Measurements from ENCODE around the gene EIF4E3.
A peak's percentile ranks its signal among the peaks of the same experiment; 100 is the strongest.

The EIF4E3 gene

GRCh38 chr3:71651625-71652024, 73.6 kb downstream of the EIF4E3 start:
- DNase-seq (no peak), ATAC-seq (no peak)
- Mint-ChIP-seq H3K9me3 (no peaks in the 10 kb centered on the region), H3K4me3 (no peak overlapping the region), H3K4me1 (peaks cover 19% of the 10 kb centered on the region), H3K27me3 (no peaks in the 10 kb centered on the region), H3K27ac (no peak overlapping the region)

- Mint-ChIP-seq H3K27me3 (no peaks in the 10 kb centered on the region), H3K9me3 (no peaks in the 10 kb centered on the region), H3K4me1 (peaks cover 19% of the 10 kb centered on the region), H3K4me3 (no peak overlapping the region), H3K27ac (no peak overlapping the region)
- ATAC-seq = no peak
- DNase-seq = no peak
Observed at GRCh38 chr3:71650372-71650771, 74.8 kb downstream of the EIF4E3 start.

- Mint-ChIP-seq H3K4me3 (no peak overlapping the region), H3K27ac (no peak overlapping the region), H3K9me3 (no peaks in the 10 kb centered on the region), H3K27me3 (no peaks in the 10 kb centered on the region), H3K4me1 (peaks cover 19% of the 10 kb centered on the region)
- DNase-seq = no peak
- ATAC-seq = no peak
Observed at GRCh38 chr3:71649757-71650156, 75.4 kb downstream of the EIF4E3 start.

GRCh38 chr3:71647751-71648150, 77.5 kb downstream of the EIF4E3 start:
- Mint-ChIP-seq H3K27me3 (no peaks in the 10 kb centered on the region), H3K27ac (no peak overlapping the region), H3K9me3 (no peaks in the 10 kb centered on the region), H3K4me3 (no peak overlapping the region), H3K4me1 (peaks cover 16% of the 10 kb centered on the region)
- DNase-seq (no peak), ATAC-seq (no peak)

- no peak for ATAC-seq
- no peaks in the 10 kb centered on the region for H3K9me3 Mint-ChIP-seq
- no peak overlapping the region for H3K4me3 Mint-ChIP-seq
- H3K27me3 Mint-ChIP-seq = no peaks in the 10 kb centered on the region
- H3K27ac Mint-ChIP-seq = no peak overlapping the region
- no peak for DNase-seq
- peaks cover 13% of the 10 kb centered on the region for H3K4me1 Mint-ChIP-seq
Observed at GRCh38 chr3:71646971-71647370, 78.2 kb downstream of the EIF4E3 start.

GRCh38 chr3:71645140-71645539, 80.1 kb downstream of the EIF4E3 start:
- H3K27ac Mint-ChIP-seq = no peak overlapping the region
- H3K4me1 Mint-ChIP-seq = peaks cover 9% of the 10 kb centered on the region
- no peaks in the 10 kb centered on the region for H3K27me3 Mint-ChIP-seq
- no peak overlapping the region for H3K4me3 Mint-ChIP-seq
- ATAC-seq (no peak), DNase-seq (no peak)
- H3K9me3 Mint-ChIP-seq = no peaks in the 10 kb centered on the region

- ATAC-seq (peak; percentile 55), DNase-seq (no peak)
- no peaks in the 10 kb centered on the region for H3K27me3 Mint-ChIP-seq
- no peaks in the 10 kb centered on the region for H3K4me1 Mint-ChIP-seq
- no peaks in the 10 kb centered on the region for H3K9me3 Mint-ChIP-seq
- no peak overlapping the region for H3K4me3 Mint-ChIP-seq
- H3K27ac Mint-ChIP-seq = no peak overlapping the region
Observed at GRCh38 chr3:71641674-71642073, 83.5 kb downstream of the EIF4E3 start.

- DNase-seq (no peak), ATAC-seq (no peak)
- Mint-ChIP-seq H3K9me3 (no peaks in the 10 kb centered on the region), H3K27me3 (no peaks in the 10 kb centered on the region), H3K4me3 (no peak overlapping the region), H3K4me1 (no peaks in the 10 kb centered on the region), H3K27ac (no peak overlapping the region)
Observed at GRCh38 chr3:71640331-71640983, 84.7 kb downstream of the EIF4E3 start.

- Mint-ChIP-seq H3K27me3 (no peaks in the 10 kb centered on the region), H3K4me3 (no peak overlapping the region), H3K9me3 (no peaks in the 10 kb centered on the region), H3K4me1 (no peaks in the 10 kb centered on the region), H3K27ac (no peak overlapping the region)
- no peak for ATAC-seq
- DNase-seq = no peak
Observed at GRCh38 chr3:71636482-71636881, 88.7 kb downstream of the EIF4E3 start.

- no peak for ATAC-seq
- DNase-seq = no peak
- H3K27me3 Mint-ChIP-seq = no peaks in the 10 kb centered on the region
- no peaks in the 10 kb centered on the region for H3K9me3 Mint-ChIP-seq
- H3K4me1 Mint-ChIP-seq = no peaks in the 10 kb centered on the region
- H3K27ac Mint-ChIP-seq = no peak overlapping the region
- no peak overlapping the region for H3K4me3 Mint-ChIP-seq
Observed at GRCh38 chr3:71636001-71636400, 89.2 kb downstream of the EIF4E3 start.

GRCh38 chr3:71634671-71635070, 90.5 kb downstream of the EIF4E3 start:
- ATAC-seq (no peak), DNase-seq (no peak)
- no peaks in the 10 kb centered on the region for H3K4me1 Mint-ChIP-seq
- no peak overlapping the region for H3K27ac Mint-ChIP-seq
- no peaks in the 10 kb centered on the region for H3K27me3 Mint-ChIP-seq
- H3K4me3 Mint-ChIP-seq = no peak overlapping the region
- H3K9me3 Mint-ChIP-seq = no peaks in the 10 kb centered on the region

GRCh38 chr3:71629711-71630110, 95.5 kb downstream of the EIF4E3 start:
- ATAC-seq (no peak), DNase-seq (no peak)
- Mint-ChIP-seq H3K4me1 (no peaks in the 10 kb centered on the region), H3K4me3 (no peak overlapping the region), H3K27ac (no peak overlapping the region), H3K9me3 (peaks cover 0 to 5% of the 10 kb centered on the region in 2 donors), H3K27me3 (no peaks in the 10 kb centered on the region)

- no peak for ATAC-seq
- Mint-ChIP-seq H3K27ac (no peak overlapping the region), H3K4me3 (no peak overlapping the region), H3K27me3 (no peaks in the 10 kb centered on the region), H3K9me3 (peaks cover 0 to 5% of the 10 kb centered on the region in 2 donors), H3K4me1 (no peaks in the 10 kb centered on the region)
- no peak for DNase-seq
Observed at GRCh38 chr3:71629289-71629688, 95.9 kb downstream of the EIF4E3 start.

- no peak overlapping the region for H3K4me3 Mint-ChIP-seq
- H3K4me1 Mint-ChIP-seq = no peaks in the 10 kb centered on the region
- no peaks in the 10 kb centered on the region for H3K27me3 Mint-ChIP-seq
- H3K9me3 Mint-ChIP-seq = peaks cover 0 to 5% of the 10 kb centered on the region in 2 donors
- ATAC-seq (no peak), DNase-seq (no peak)
- H3K27ac Mint-ChIP-seq = no peak overlapping the region
Observed at GRCh38 chr3:71628522-71628921, 96.7 kb downstream of the EIF4E3 start.

- H3K4me3 Mint-ChIP-seq = no peak overlapping the region
- no peak overlapping the region for H3K27ac Mint-ChIP-seq
Observed at GRCh38 chr3:71625676-71626075, 99.5 kb downstream of the EIF4E3 start.

More at GRCh38 chr3:71625676-71626075, 99.5 kb downstream of the EIF4E3 start:
- DNase-seq = no peak
- ATAC-seq = no peak
- no peaks in the 10 kb centered on the region for H3K27me3 Mint-ChIP-seq
- peaks cover 0 to 5% of the 10 kb centered on the region in 2 donors for H3K9me3 Mint-ChIP-seq
- H3K4me1 Mint-ChIP-seq = no peaks in the 10 kb centered on the region
